WTC11 (cell line): ENCODE results near the gene ZC2HC1B.

ENCODE experiments used
- CTCF ChIP-seq: fragments of 200-600 bp; IDR thresholded peaks from 2 replicates; pipeline ENCODE4 v1.8.0; 2022; ENCODE audit warnings: antibody characterized with exemption
- FOXP1 ChIP-seq: sonication (generic); formaldehyde crosslinking; IDR thresholded peaks from 2 replicates; pipeline ENCODE4 v1.8.0; 2022; ENCODE audit warnings: missing genetic modification reagents, mild to moderate bottlenecking, moderate library complexity, borderline replicate concordance

GRCh38 chr6:143912671-143913070 lies 48.4 kb downstream of the ZC2HC1B start:
- no peak for TF ChIP-seq FOXP1 (CRISPR knock-in tag)
- TF ChIP-seq CTCF = no peak
